Activated CD8-positive, alpha-beta memory T cell treated with anti-CD3 and anti-CD28 coated beads, Interleukin-2, amount 50 U/mL, for 48 hours (primary cell): ENCODE measurements around the gene SLC16A2.
"Not testable (repeated sequence)": the region's sequence is repeated elsewhere in the genome, so short reads cannot be mapped to it uniquely, and the experiment has no call there.

ENCODE experiments used
- DNase-seq: peaks from one replicate; pipeline ENCODE4 v3.0.0-alpha.2; 2020

The SLC16A2 gene

DNA sequence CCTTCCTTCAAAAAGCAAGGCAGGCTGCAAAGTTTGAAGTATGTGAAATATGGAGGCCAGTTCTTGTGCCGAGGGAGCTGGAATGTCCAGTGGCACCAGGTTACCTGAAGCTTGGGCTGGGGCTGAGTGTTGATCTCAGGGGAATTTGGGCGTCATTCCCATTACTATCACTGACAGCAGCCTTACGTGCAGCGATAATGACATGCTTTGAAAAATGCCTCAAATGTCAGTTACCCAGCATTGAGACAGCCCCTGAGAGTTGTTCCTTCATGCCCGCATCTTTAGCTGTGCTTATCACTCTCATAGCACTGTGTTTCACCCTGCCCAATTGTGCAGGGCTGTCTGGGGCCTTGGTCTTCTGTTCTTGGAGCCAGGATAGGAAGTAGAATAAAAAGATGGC is 27.4 kb downstream of the SLC16A2 start:
- no peak for DNase-seq

GRCh38 chrX:74449322-74449936 is 28.1 kb downstream of the SLC16A2 start:
- peak; percentile 55 for DNase-seq

GRCh38 chrX:74449937-74450330 is 28.6 kb downstream of the SLC16A2 start:
- no peak for DNase-seq

DNA sequence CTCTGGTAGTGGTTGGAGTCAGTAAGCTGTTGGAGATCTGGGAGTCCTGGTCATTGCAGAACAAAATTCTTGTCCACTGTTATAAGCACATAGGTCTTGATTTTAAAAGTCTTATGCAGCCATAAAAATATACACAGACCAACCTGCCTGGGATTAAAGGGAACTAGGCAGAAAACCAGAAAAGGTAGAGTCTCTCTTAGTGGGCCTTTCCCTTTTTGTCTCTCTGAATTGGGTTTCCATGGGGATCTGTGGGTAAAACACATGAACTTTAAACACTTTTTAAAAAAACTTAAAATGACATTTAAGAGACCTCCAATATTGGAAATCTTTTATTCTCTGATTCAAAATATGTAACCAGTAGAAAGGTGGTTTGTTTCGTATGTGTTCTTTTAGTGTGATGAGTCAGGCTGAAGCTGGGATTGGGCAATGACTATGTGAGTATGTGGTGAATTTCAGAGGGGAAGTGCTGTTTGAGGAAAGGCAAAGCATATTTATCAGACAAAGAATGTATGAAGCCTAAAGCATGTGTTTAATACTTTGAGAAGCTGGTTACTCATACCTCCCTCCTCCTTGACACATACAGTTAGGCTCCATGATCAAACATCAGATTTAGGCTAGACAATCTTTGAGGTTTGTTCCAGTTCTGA is 29.6 kb downstream of the SLC16A2 start:
- DNase-seq = no peak

DNA sequence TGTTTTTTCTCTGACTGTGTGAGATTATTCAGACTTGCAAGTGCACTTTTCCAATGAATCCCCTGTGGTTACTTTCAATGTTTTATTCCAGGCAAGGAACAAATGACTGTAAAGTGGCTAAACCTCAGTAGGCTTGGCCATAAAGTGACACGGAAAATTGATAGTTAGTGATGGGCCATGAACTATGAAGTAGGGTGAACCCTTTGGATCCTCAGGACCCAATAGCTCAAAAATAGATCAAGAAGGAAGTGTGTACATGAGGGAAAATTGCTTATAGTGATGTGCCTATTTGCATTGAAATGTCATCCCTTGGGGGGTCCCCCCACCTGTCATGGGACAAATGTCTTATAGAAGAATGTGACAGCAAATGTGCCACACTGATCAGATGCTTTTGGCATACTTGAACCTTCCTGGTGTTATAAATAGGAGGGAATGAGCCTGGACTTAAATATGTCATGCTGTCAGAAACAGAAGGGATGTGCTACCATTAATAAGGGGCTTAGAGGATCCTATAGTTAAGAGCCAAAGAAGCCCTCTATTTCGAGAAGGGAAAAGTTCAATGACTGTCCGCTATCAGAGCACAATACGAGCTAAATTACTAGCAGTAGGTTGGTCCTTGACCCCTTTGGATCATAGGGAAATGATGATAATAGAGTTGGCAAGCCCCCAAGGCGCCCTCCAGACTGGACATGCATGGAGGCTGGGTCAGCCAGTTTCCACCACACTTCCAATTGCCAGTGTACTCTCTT is 30.3 kb downstream of the SLC16A2 start:
- DNase-seq = no peak

GRCh38 chrX:74452199-74452481 is 30.8 kb downstream of the SLC16A2 start:
- DNase-seq = no peak

- no peak for DNase-seq
Observed at GRCh38 chrX:74453178-74453577, 31.9 kb downstream of the SLC16A2 start.

GRCh38 chrX:74454233-74454632 is 32.9 kb downstream of the SLC16A2 start:
- not testable (repeated sequence) for DNase-seq

- no peak for DNase-seq
Observed at GRCh38 chrX:74458736-74459135, 37.4 kb downstream of the SLC16A2 start.

DNA sequence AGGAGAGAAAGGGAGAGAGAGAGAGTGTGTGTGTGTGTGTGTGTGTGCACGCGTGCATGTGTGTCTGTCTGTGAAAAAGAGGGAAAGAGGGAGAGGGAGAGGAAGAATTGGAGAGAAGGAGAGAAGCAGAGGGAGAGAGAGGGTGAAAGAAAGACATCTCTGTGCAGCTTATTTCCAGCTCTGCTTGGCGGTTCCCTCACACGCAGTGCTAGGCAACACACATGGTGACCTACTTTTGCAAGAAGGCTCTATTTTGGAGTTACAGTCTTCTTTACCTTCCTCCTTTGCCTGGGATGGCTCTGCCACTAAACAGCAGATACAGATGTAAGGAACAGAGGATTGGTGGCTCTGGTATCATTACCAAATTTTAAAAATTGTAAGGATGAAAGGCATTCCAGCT is 40.1 kb downstream of the SLC16A2 start:
- no peak for DNase-seq

GRCh38 chrX:74464722-74465121 is 43.4 kb downstream of the SLC16A2 start:
- no peak for DNase-seq

- no peak for DNase-seq
Observed at GRCh38 chrX:74465424-74465823, 44.1 kb downstream of the SLC16A2 start.

GRCh38 chrX:74467656-74468055 is 46.4 kb downstream of the SLC16A2 start:
- DNase-seq = no peak

DNA sequence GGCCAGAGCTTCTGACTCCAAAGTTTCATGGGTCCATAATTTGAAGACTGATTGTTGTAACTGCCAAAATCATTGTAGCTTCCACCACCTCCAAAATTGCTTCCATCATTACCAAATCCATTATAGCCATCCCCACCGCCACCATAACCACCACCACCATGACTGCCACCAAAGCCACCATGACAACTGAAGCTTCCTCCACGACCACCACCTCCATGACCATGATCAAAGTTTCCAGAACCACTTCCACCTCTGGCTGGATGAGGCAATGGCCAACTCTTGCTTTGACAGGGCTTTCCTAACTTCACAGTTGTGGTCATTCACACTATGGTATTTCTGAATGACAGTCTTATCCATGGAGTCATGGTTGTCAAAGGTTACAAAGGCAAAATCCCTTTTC is 51.8 kb downstream of the SLC16A2 start:
- DNase-seq = not testable (repeated sequence)

DNA sequence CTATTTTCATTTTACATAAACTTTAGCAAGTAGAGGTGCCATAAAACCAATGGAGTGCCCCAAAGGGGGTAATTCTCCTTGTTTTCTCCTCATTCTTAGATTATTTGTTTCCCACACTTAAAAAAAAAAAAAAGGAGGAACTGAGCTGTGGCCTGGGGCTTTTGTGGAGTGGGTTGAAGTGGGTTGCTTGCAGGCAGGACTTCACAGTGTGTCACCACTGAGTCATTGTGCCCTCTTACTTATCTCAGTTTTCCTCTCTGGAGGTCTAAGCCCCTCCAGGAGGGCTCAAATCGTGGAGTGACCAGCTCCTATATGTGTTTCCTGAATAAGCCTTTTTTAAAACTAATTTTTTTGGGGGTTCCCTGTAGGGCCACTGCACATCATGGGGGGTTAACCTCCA is 69.0 kb downstream of the SLC16A2 start:
- no peak for DNase-seq

DNA sequence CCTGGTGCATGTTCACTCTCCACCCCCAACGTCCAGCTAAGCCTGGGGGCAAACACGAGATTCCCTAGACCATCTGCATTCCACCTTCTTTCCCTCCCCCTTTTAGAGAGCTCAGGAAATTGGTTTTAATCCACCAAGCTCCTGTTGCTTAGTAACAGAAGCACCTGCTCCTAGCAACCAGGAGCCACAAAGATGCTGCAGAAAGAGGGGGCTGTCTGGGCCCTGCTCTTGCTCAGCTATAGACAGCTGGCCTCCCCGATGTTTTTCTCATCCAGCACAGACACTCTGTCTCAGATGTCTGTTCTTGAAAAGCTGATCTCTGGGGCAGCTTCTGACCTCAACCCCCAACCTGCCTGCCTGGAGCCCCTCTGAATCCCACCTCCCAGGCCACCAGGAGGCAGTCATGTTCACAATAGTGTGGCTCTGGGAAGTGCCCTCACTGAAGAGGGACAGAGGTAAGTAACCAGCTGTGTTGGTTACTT is 71.5 kb downstream of the SLC16A2 start:
- peak; percentile 53 for DNase-seq

DNA sequence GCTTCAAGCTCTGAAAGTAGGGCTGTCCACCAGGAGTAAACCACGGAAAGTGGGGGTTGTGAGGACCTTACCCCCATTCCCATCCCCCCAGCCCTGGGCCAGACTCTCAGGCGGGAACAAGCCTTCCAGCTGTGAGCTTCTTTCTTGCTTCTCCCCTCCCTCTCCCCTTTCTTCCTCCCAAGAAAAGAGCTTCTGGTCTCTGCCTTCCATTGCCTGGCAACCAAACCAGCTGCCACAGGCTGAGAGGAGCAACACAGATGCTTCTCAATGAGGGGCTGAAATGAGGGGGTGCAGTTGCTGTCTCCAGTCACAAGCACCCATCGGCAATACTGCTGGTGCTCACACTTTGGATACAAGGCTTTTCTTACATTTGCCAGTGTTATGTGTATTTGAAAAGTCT is 72.5 kb downstream of the SLC16A2 start:
- DNase-seq = no peak

GRCh38 chrX:74498924-74499323 is 77.6 kb downstream of the SLC16A2 start:
- no peak for DNase-seq

DNA sequence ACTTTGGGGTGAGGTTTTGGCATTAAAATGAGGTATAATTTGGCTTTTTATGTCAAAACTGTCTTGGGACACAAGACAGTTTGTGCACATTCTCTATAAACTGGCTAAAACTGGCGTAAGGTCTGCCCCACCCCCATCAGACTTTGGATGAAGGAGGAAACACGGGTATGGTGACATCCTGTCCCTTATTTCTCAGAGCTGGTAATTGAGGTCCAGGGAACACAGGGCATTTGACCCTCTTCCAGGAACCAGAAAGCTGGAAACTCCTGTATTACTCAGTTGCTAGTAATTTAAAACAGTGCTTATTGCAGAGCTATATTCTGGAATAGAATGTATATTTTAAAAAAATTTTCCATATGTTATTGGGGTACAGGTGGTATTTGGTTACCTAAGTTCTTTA is 78.8 kb downstream of the SLC16A2 start:
- DNase-seq = no peak

DNA sequence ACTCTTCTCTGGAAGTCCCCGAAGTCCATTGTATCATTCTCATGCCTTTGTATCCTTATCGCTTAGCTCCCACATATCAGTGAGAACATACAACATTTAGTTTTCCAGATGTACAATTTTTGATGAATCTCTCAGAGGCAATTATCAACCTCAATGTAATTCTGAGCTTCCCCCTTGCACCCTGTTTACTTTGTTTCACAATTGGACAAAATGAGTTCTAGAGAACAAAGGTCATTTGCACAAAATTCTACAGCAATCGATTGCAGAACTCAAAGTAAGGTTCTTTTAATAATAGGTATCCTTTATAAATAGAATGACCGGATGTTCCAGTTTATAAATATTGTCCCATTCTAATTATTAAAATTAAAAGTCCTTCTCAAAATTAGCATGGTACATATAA is 79.3 kb downstream of the SLC16A2 start:
- no peak for DNase-seq

DNA sequence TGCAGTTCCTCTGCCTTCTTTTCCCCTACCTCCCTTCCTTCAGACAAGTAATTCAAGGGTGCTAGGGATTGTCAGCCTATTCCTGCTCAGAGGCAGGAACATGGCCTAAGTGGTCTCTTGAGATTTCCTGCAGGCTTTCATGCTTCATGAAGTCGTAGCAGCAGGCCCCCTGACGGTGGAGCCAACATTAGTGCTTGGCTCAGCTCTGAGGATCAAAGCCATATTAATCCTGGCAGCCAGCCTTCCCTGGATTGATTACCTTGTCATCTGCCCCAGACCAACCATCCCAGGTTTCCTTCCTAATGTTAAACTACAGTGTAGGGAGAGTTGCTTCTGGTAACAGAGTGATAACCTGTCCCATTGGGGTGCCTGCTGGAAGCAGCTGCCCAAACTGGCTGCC is 84.1 kb downstream of the SLC16A2 start:
- DNase-seq = no peak

DNA sequence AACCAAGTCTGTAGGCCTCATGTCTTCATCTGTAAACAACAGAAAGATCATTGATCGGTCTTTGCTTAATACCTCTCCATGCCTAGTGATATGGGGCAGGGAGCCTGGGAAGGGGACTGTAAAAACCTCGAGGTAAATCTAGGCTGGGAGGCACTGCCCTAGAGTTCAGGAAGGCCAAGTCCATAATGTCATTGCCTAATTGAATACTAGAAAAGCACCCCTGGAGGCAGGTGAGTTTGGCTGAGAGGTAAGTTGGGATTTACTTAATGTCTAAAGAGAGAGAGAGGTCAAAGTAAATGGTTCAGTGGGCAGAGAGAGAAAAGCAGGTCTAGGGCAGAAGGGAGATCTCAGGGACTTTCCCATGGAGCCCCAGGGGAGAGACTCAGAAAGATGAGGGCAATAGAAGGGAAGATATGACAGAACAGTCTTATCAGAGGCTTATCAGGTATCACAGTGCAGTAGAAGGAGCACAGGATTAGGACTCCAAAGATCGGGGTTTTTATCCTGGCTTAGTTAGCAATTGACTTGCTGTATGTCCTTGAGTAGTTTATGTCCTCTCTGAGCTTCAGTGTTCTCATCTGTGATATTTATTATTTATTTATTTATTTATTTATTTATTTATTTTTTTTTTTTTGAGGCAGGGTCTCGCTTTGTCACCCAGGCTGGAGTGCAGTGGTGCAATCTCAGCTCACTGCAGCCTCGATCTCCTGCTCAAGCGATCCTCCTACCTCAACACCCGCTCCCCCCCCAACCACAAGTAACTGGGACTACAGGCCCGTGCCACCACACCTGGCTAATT is 85.2 kb downstream of the SLC16A2 start:
- DNase-seq = no peak

GRCh38 chrX:74507191-74507590 is 85.9 kb downstream of the SLC16A2 start:
- no peak for DNase-seq

DNA sequence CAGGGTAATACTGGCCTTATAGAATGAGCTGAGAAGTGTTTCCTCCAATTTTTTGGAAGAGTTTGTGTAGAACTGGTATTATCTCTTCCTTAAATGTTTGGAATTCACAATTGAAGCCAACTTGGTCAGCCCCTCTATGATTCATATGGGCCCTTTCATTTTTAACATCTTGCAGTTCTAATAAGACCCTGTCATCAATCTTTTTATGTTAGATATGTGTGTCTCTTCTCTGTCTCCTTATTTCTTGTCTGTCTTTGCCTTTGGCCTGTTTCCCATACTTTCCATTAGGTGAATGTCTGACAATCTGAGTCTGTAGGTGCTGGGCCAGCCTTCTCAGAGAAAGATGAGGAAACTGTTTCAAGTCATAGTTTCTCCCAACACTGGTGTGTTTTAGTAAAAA is 88.7 kb downstream of the SLC16A2 start:
- DNase-seq = no peak
